Measurements from ENCODE around the gene MT1M.

Gene MT1M

GRCh38 chr16:56600398-56600999 is 32.0 kb upstream of the MT1M start:
- no peak overlapping the region for H3K27ac ChIP-seq (ENCODE audit: low read depth, low read length)
- no peak overlapping the region for H3K9ac ChIP-seq (ENCODE audit: low read length in 5 of 5)
- H3K27me3 ChIP-seq (ENCODE audit: control insufficient read depth in 5 of 5, insufficient read depth in 4 of 5, low read length in 5 of 5) = peaks cover 0 to 3% (median 0%) of the 10 kb centered on the region in 5 donors
- H3K4me1 ChIP-seq (ENCODE audit: control insufficient read depth in 5 of 5, insufficient read depth in 5 of 5, low read length in 5 of 5) = peaks cover 0 to under 1% (median 0%) of the 10 kb centered on the region in 5 donors
- no peaks in the 10 kb centered on the region for H3K9me3 ChIP-seq (ENCODE audit: control insufficient read depth in 5 of 5, low read length in 5 of 5)
- H3K4me3 ChIP-seq (ENCODE audit: low read depth in 1 of 5, low read length in 5 of 5) = no peak overlapping the region
- no peaks in the 10 kb centered on the region for H3K36me3 ChIP-seq (ENCODE audit: control insufficient read depth in 5 of 5, insufficient read depth in 5 of 5, low read length in 5 of 5)

- H3K36me3 ChIP-seq (ENCODE audit: control insufficient read depth in 5 of 5, insufficient read depth in 5 of 5, low read length in 5 of 5) = no peaks in the 10 kb centered on the region
- H3K27me3 ChIP-seq (ENCODE audit: control insufficient read depth in 5 of 5, insufficient read depth in 4 of 5, low read length in 5 of 5) = peaks cover 0 to 3% (median 0%) of the 10 kb centered on the region in 5 donors
- peaks cover 5 to 8% (median 6%) of the 10 kb centered on the region in 5 donors for H3K4me1 ChIP-seq (ENCODE audit: control insufficient read depth in 5 of 5, insufficient read depth in 5 of 5, low read length in 5 of 5)
- no peak overlapping the region for H3K27ac ChIP-seq (ENCODE audit: low read depth, low read length)
- H3K4me3 ChIP-seq (ENCODE audit: low read depth in 1 of 5, low read length in 5 of 5) = no peak overlapping the region
- no peak overlapping the region for H3K9ac ChIP-seq (ENCODE audit: low read length in 5 of 5)
- H3K9me3 ChIP-seq (ENCODE audit: control insufficient read depth in 5 of 5, low read length in 5 of 5) = no peaks in the 10 kb centered on the region
Measured at GRCh38 chr16:56601325-56601724, 31.1 kb upstream of the MT1M start.

- Histone ChIP-seq H3K27ac (ENCODE audit: low read depth, low read length) (no peak overlapping the region), H3K4me3 (ENCODE audit: low read depth in 1 of 5, low read length in 5 of 5) (no peak overlapping the region), H3K36me3 (ENCODE audit: control insufficient read depth in 5 of 5, insufficient read depth in 5 of 5, low read length in 5 of 5) (no peaks in the 10 kb centered on the region), H3K9ac (ENCODE audit: low read length in 5 of 5) (no peak overlapping the region), H3K9me3 (ENCODE audit: control insufficient read depth in 5 of 5, low read length in 5 of 5) (no peaks in the 10 kb centered on the region), H3K4me1 (ENCODE audit: control insufficient read depth in 5 of 5, insufficient read depth in 5 of 5, low read length in 5 of 5) (peaks cover 15 to 30% (median 23%) of the 10 kb centered on the region in 5 donors), H3K27me3 (ENCODE audit: control insufficient read depth in 5 of 5, insufficient read depth in 4 of 5, low read length in 5 of 5) (peaks cover 0 to 3% (median 0%) of the 10 kb centered on the region in 5 donors)
Measured at GRCh38 chr16:56603589-56603988, 28.9 kb upstream of the MT1M start.

GRCh38 chr16:56604966-56605365 is 27.5 kb upstream of the MT1M start:
- Histone ChIP-seq H3K4me3 (ENCODE audit: low read depth in 1 of 5, low read length in 5 of 5) (no peak overlapping the region), H3K36me3 (ENCODE audit: control insufficient read depth in 5 of 5, insufficient read depth in 5 of 5, low read length in 5 of 5) (no peaks in the 10 kb centered on the region), H3K27me3 (ENCODE audit: control insufficient read depth in 5 of 5, insufficient read depth in 4 of 5, low read length in 5 of 5) (peaks cover 0 to 3% (median 0%) of the 10 kb centered on the region in 5 donors), H3K9me3 (ENCODE audit: control insufficient read depth in 5 of 5, low read length in 5 of 5) (no peaks in the 10 kb centered on the region), H3K4me1 (ENCODE audit: control insufficient read depth in 5 of 5, insufficient read depth in 5 of 5, low read length in 5 of 5) (peaks cover 18 to 44% (median 34%) of the 10 kb centered on the region in 5 donors), H3K27ac (ENCODE audit: low read depth, low read length) (no peak overlapping the region), H3K9ac (ENCODE audit: low read length in 5 of 5) (no peak overlapping the region)

- Histone ChIP-seq H3K36me3 (ENCODE audit: control insufficient read depth in 5 of 5, insufficient read depth in 5 of 5, low read length in 5 of 5) (no peaks in the 10 kb centered on the region), H3K4me3 (ENCODE audit: low read depth in 1 of 5, low read length in 5 of 5) (no peak overlapping the region), H3K4me1 (ENCODE audit: control insufficient read depth in 5 of 5, insufficient read depth in 5 of 5, low read length in 5 of 5) (peaks cover 22 to 49% (median 40%) of the 10 kb centered on the region in 5 donors), H3K27ac (ENCODE audit: low read depth, low read length) (peak overlapping the region; percentile 99), H3K9ac (ENCODE audit: low read length in 5 of 5) (peak overlapping the region in 3 of 5 donors; percentile 3 to 90 (median 38)), H3K27me3 (ENCODE audit: control insufficient read depth in 5 of 5, insufficient read depth in 4 of 5, low read length in 5 of 5) (peaks cover 0 to 3% (median 0%) of the 10 kb centered on the region in 5 donors), H3K9me3 (ENCODE audit: control insufficient read depth in 5 of 5, low read length in 5 of 5) (no peaks in the 10 kb centered on the region)
Measured at GRCh38 chr16:56605475-56605874, 27.0 kb upstream of the MT1M start.

- peaks cover 0 to 3% (median 0%) of the 10 kb centered on the region in 5 donors for H3K27me3 ChIP-seq (ENCODE audit: control insufficient read depth in 5 of 5, insufficient read depth in 4 of 5, low read length in 5 of 5)
- peaks cover 26 to 55% (median 46%) of the 10 kb centered on the region in 5 donors for H3K4me1 ChIP-seq (ENCODE audit: control insufficient read depth in 5 of 5, insufficient read depth in 5 of 5, low read length in 5 of 5)
- H3K36me3 ChIP-seq (ENCODE audit: control insufficient read depth in 5 of 5, insufficient read depth in 5 of 5, low read length in 5 of 5) = no peaks in the 10 kb centered on the region
- peak overlapping the region; percentile 3 to 90 (median 51) for H3K9ac ChIP-seq (ENCODE audit: low read length in 5 of 5)
- no peaks in the 10 kb centered on the region for H3K9me3 ChIP-seq (ENCODE audit: control insufficient read depth in 5 of 5, low read length in 5 of 5)
- no peak overlapping the region for H3K4me3 ChIP-seq (ENCODE audit: low read depth in 1 of 5, low read length in 5 of 5)
- peak overlapping the region; percentile 99 for H3K27ac ChIP-seq (ENCODE audit: low read depth, low read length)
Measured at GRCh38 chr16:56606071-56606475, 26.4 kb upstream of the MT1M start.

GRCh38 chr16:56606476-56607108 is 25.9 kb upstream of the MT1M start:
- H3K9me3 ChIP-seq (ENCODE audit: control insufficient read depth in 5 of 5, low read length in 5 of 5) = no peaks in the 10 kb centered on the region
- peak overlapping the region; percentile 99 for H3K27ac ChIP-seq (ENCODE audit: low read depth, low read length)
- peak overlapping the region; percentile 51 to 90 (median 70) for H3K9ac ChIP-seq (ENCODE audit: low read length in 5 of 5)
- no peaks in the 10 kb centered on the region for H3K36me3 ChIP-seq (ENCODE audit: control insufficient read depth in 5 of 5, insufficient read depth in 5 of 5, low read length in 5 of 5)
- H3K4me1 ChIP-seq (ENCODE audit: control insufficient read depth in 5 of 5, insufficient read depth in 5 of 5, low read length in 5 of 5) = peaks cover 31 to 60% (median 51%) of the 10 kb centered on the region in 5 donors
- H3K4me3 ChIP-seq (ENCODE audit: low read depth in 1 of 5, low read length in 5 of 5) = peak overlapping the region in 4 of 5 donors; percentile 20 to 35 (median 32)
- H3K27me3 ChIP-seq (ENCODE audit: control insufficient read depth in 5 of 5, insufficient read depth in 4 of 5, low read length in 5 of 5) = peaks cover 0 to under 1% (median 0%) of the 10 kb centered on the region in 5 donors

- Histone ChIP-seq H3K4me1 (ENCODE audit: control insufficient read depth in 5 of 5, insufficient read depth in 5 of 5, low read length in 5 of 5) (peaks cover 34 to 63% (median 54%) of the 10 kb centered on the region in 5 donors), H3K9ac (ENCODE audit: low read length in 5 of 5) (peak overlapping the region; percentile 70 to 90 (median 86)), H3K4me3 (ENCODE audit: low read depth in 1 of 5, low read length in 5 of 5) (peak overlapping the region in 4 of 5 donors; percentile 33 to 97 (median 89)), H3K27ac (ENCODE audit: low read depth, low read length) (peak overlapping the region; percentile 99), H3K27me3 (ENCODE audit: control insufficient read depth in 5 of 5, insufficient read depth in 4 of 5, low read length in 5 of 5) (no peaks in the 10 kb centered on the region), H3K36me3 (ENCODE audit: control insufficient read depth in 5 of 5, insufficient read depth in 5 of 5, low read length in 5 of 5) (no peaks in the 10 kb centered on the region), H3K9me3 (ENCODE audit: control insufficient read depth in 5 of 5, low read length in 5 of 5) (no peaks in the 10 kb centered on the region)
Measured at GRCh38 chr16:56607109-56607618, 25.3 kb upstream of the MT1M start.

- Histone ChIP-seq H3K27ac (ENCODE audit: low read depth, low read length) (peak overlapping the region; percentile 99), H3K9me3 (ENCODE audit: control insufficient read depth in 5 of 5, low read length in 5 of 5) (no peaks in the 10 kb centered on the region), H3K27me3 (ENCODE audit: control insufficient read depth in 5 of 5, insufficient read depth in 4 of 5, low read length in 5 of 5) (no peaks in the 10 kb centered on the region), H3K36me3 (ENCODE audit: control insufficient read depth in 5 of 5, insufficient read depth in 5 of 5, low read length in 5 of 5) (no peaks in the 10 kb centered on the region), H3K4me3 (ENCODE audit: low read depth in 1 of 5, low read length in 5 of 5) (peak overlapping the region; percentile 61 to 97 (median 91)), H3K4me1 (ENCODE audit: control insufficient read depth in 5 of 5, insufficient read depth in 5 of 5, low read length in 5 of 5) (peaks cover 34 to 66% (median 54%) of the 10 kb centered on the region in 5 donors), H3K9ac (ENCODE audit: low read length in 5 of 5) (peak overlapping the region; percentile 66 to 90 (median 86))
Measured at GRCh38 chr16:56607675-56608042, 24.8 kb upstream of the MT1M start.
